Loucy (cell line): ENCODE measurements around the gene RAD51B.

Source experiments
- H2AFZ ChIP-seq: fragments of 200-600 bp; sonication (generic); 2 replicates; pipeline ENCODE4 v1.6.0; 2016; ENCODE audit warnings: antibody characterized with exemption, mild to moderate bottlenecking, low read length, moderate library complexity
- H3F3A ChIP-seq: fragments of 200-600 bp; 2 replicates; pipeline ENCODE4 v1.6.0; 2016; ENCODE audit warnings: antibody characterized with exemption, low read depth, mild to moderate bottlenecking
- H3K27me3 ChIP-seq: fragments of 200-600 bp; sonication (generic); 2 replicates; pipeline ENCODE4 v1.6.1; 2014; ENCODE audit warnings: low read length, mild to moderate bottlenecking; ENCODE audit not compliant: insufficient read depth, poor library complexity, severe bottlenecking
- H3K36me3 ChIP-seq: fragments of 200-600 bp; sonication (generic); 2 replicates; pipeline ENCODE4 v1.6.1; 2016; ENCODE audit warnings: low read length; ENCODE audit not compliant: insufficient read depth
- H3K4me1 ChIP-seq: fragments of 200-600 bp; sonication (generic); 2 replicates; pipeline ENCODE4 v1.5.1; 2014; ENCODE audit warnings: low read length, mild to moderate bottlenecking; ENCODE audit not compliant: insufficient read depth, poor library complexity, severe bottlenecking
- H3K4me2 ChIP-seq: fragments of 200-600 bp; sonication (generic); 2 replicates; pipeline ENCODE4 v1.6.0; 2014; ENCODE audit warnings: antibody characterized with exemption, low read length, low read depth, mild to moderate bottlenecking; ENCODE audit not compliant: poor library complexity, severe bottlenecking
- H3K4me3 ChIP-seq: fragments of 200-600 bp; sonication (generic); 2 replicates; pipeline ENCODE4 v1.5.1; 2014; ENCODE audit warnings: low read length, mild to moderate bottlenecking, mixed read lengths; ENCODE audit not compliant: poor library complexity, severe bottlenecking
- H3K79me2 ChIP-seq: fragments of 200-600 bp; sonication (generic); 2 replicates; pipeline ENCODE4 v1.6.1; 2014; ENCODE audit warnings: low read length; ENCODE audit not compliant: insufficient read depth
- H3K9ac ChIP-seq: fragments of 200-600 bp; sonication (generic); 2 replicates; pipeline ENCODE4 v1.6.0; 2014; ENCODE audit warnings: mild to moderate bottlenecking, low read depth, low read length, moderate library complexity; ENCODE audit not compliant: poor library complexity, severe bottlenecking
- H3K9me2 ChIP-seq: fragments of 200-600 bp; sonication (generic); replicated peaks from 2 replicates; pipeline ENCODE4 v1.6.1; 2016; ENCODE audit warnings: low read depth, low read length, mixed read lengths
- H3K9me3 ChIP-seq: fragments of 200-600 bp; sonication (generic); 2 replicates; pipeline ENCODE4 v1.6.1; 2014; ENCODE audit warnings: mild to moderate bottlenecking, antibody characterized with exemption, low read length, low read depth; ENCODE audit not compliant: insufficient read depth
- H4K20me1 ChIP-seq: fragments of 200-600 bp; sonication (generic); 2 replicates; pipeline ENCODE4 v1.6.0; 2014; ENCODE audit warnings: antibody characterized with exemption, low read length, mild to moderate bottlenecking; ENCODE audit not compliant: insufficient read depth, poor library complexity, severe bottlenecking
- EZH2phosphoT487 ChIP-seq: fragments of 200-600 bp; IDR thresholded peaks from 2 replicates; pipeline ENCODE4 v1.6.1; 2018; ENCODE audit warnings: antibody characterized with exemption, mild to moderate bottlenecking, moderate library complexity, borderline replicate concordance
- TF ChIP-seq, protein P1 (sequence below): fragments of 200-600 bp; sonication (generic); conservative IDR thresholded peaks from 2 replicates; pipeline ENCODE4 v1.5.1; 2014; ENCODE audit warnings: mild to moderate bottlenecking, antibody characterized with exemption, low read length

The RAD51B gene

DNA sequence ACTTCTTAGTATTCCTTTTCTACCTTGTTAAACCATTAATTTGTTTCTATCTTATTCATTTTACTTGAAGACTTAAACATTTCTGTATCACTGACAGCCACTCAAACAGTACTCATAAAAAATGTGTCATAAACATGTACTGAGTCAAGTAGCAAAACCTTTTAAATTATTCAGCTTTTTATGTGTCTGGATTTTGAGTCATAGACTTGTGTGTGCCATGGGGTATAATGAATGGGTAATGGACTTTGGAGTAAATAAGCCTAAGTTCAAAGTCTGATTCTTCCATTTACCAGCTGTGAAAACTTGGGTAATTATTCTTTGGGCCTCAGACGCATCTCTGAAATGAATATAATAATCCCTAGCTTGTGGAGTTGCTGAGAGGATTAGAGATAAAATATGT is 199.0 kb downstream of the RAD51B start:
- H3K4me3 ChIP-seq, result no peak overlapping the region
- no peaks in the 10 kb centered on the region for H3K79me2 ChIP-seq
- TF ChIP-seq EZH2phosphoT487, result no peak
- TF ChIP-seq, protein P1, sequence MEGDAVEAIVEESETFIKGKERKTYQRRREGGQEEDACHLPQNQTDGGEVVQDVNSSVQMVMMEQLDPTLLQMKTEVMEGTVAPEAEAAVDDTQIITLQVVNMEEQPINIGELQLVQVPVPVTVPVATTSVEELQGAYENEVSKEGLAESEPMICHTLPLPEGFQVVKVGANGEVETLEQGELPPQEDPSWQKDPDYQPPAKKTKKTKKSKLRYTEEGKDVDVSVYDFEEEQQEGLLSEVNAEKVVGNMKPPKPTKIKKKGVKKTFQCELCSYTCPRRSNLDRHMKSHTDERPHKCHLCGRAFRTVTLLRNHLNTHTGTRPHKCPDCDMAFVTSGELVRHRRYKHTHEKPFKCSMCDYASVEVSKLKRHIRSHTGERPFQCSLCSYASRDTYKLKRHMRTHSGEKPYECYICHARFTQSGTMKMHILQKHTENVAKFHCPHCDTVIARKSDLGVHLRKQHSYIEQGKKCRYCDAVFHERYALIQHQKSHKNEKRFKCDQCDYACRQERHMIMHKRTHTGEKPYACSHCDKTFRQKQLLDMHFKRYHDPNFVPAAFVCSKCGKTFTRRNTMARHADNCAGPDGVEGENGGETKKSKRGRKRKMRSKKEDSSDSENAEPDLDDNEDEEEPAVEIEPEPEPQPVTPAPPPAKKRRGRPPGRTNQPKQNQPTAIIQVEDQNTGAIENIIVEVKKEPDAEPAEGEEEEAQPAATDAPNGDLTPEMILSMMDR, result no peak
- H3K4me1 ChIP-seq, result no peaks in the 10 kb centered on the region
- H4K20me1 ChIP-seq, result no peaks in the 10 kb centered on the region
- no peaks in the 10 kb centered on the region for H3K9me3 ChIP-seq
- H3K4me2 ChIP-seq, result no peak overlapping the region
- H3K36me3 ChIP-seq, result no peaks in the 10 kb centered on the region
- H3K9ac ChIP-seq, result no peak overlapping the region
- no peak overlapping the region for H2AFZ ChIP-seq
- no peaks in the 10 kb centered on the region for H3K27me3 ChIP-seq
- no peaks in the 10 kb centered on the region for H3F3A ChIP-seq
- H3K9me2 ChIP-seq, result no peaks in the 10 kb centered on the region

DNA sequence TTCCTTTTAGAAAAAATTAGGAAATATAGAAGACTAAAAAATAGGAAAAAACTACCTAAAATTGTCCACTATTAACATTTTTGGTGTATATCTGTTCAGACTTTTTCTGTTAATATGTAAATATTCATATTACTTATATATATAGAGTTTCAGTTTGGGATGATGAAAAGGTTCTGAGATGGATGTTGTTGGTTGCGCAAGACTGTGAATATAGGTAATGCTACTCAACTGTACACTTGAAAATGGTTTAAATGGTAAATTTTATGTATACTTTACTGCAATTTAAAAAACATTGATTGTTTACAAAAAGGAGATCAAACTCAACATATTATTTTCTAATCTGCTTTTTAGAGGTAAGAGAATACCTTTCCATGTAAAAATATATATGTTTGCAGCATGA is 200.9 kb downstream of the RAD51B start:
- H3K36me3 ChIP-seq, result no peaks in the 10 kb centered on the region
- H3K9ac ChIP-seq, result no peak overlapping the region
- no peak for TF ChIP-seq EZH2phosphoT487
- TF ChIP-seq, protein P1, result no peak
- H2AFZ ChIP-seq, result no peak overlapping the region
- no peak overlapping the region for H3K4me2 ChIP-seq
- H3K79me2 ChIP-seq, result no peaks in the 10 kb centered on the region
- no peaks in the 10 kb centered on the region for H4K20me1 ChIP-seq
- H3K4me3 ChIP-seq, result no peak overlapping the region
- H3K4me1 ChIP-seq, result no peaks in the 10 kb centered on the region
- no peaks in the 10 kb centered on the region for H3K9me3 ChIP-seq
- no peaks in the 10 kb centered on the region for H3K9me2 ChIP-seq
- H3F3A ChIP-seq, result no peaks in the 10 kb centered on the region
- H3K27me3 ChIP-seq, result no peaks in the 10 kb centered on the region

DNA sequence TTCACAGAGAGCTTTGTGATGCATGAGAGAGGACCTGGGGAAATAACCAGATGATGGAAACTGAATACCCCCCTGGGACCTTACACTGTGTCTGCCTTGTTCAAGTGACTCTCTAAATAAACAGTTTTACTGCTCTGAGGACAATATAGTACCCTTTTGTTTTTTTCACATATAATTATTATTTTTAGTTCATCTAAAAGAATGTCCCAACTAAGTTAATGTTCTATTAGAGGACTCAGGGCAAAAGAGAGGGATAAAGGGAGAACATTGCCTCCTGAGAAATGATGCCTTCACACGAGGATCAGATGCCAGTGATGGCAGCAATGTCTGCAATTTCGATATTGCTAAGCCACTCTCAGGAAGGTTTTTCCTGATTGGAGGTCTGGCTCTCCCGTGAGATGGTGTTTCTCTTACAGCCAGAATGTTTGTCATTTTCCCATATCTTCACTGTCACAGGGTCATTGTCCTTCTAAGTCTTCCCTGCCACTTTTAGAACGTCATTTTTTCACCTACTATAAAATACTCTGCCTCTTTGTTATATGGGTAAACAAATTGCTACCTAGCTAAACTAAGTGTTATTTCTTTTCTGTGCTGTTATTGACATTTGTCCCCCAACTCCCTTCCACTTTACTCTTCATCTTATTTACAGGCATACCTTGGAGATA is 201.6 kb downstream of the RAD51B start:
- H3K4me2 ChIP-seq, result no peak overlapping the region
- no peaks in the 10 kb centered on the region for H3K36me3 ChIP-seq
- H4K20me1 ChIP-seq, result no peaks in the 10 kb centered on the region
- H3K9ac ChIP-seq, result no peak overlapping the region
- H3K4me3 ChIP-seq, result no peak overlapping the region
- H3K79me2 ChIP-seq, result no peaks in the 10 kb centered on the region
- H3K9me2 ChIP-seq, result no peaks in the 10 kb centered on the region
- H2AFZ ChIP-seq, result no peak overlapping the region
- no peaks in the 10 kb centered on the region for H3K27me3 ChIP-seq
- H3K4me1 ChIP-seq, result no peaks in the 10 kb centered on the region
- TF ChIP-seq EZH2phosphoT487, result no peak
- TF ChIP-seq, protein P1, result no peak
- no peaks in the 10 kb centered on the region for H3K9me3 ChIP-seq
- no peaks in the 10 kb centered on the region for H3F3A ChIP-seq
